Lung (tissue), 12 donors: ENCODE data around the gene NUBP2. TPM values are rescaled to one million over a fixed set of nuclear protein-coding genes. Genes with fewer than 3 reads are reported as not detected.

ENCODE experiments used
- ATAC-seq: fragments of 200-7000 bp; cut with Tn5 transposase; one replicate; pipeline ENCODE4 v1.9.1; 2020; ENCODE audit warnings: moderate number of reproducible peaks; ENCODE audit not compliant: insufficient read depth, low FRiP score
- DNase-seq, 3 donors: peaks; one replicate each; pipeline ENCODE4 v3.0.0-alpha.2; 2013 to 2017
- H3K27ac ChIP-seq, 2 donors: one replicate each; pipeline ENCODE4 v1.5.1; 2013; ENCODE audit warnings: mild to moderate bottlenecking in 2 of 2, moderate library complexity in 2 of 2, control low read depth in 1 of 2, inconsistent platforms in 1 of 2, low read depth in 1 of 2, low read length in 1 of 2
- H3K27me3 ChIP-seq, 3 donors: one replicate each; pipeline ENCODE4 v1.5.1; 2013; ENCODE audit warnings: low read length in 2 of 3; ENCODE audit not compliant: control insufficient read depth in 3 of 3, insufficient read depth in 3 of 3
- H3K36me3 ChIP-seq, 4 donors: one replicate each; pipeline ENCODE4 v1.5.1; 2013; ENCODE audit warnings: low read length in 4 of 4, mild to moderate bottlenecking in 1 of 4, moderate library complexity in 1 of 4; ENCODE audit not compliant: control insufficient read depth in 4 of 4, insufficient read depth in 4 of 4
- H3K4me1 ChIP-seq, 5 donors: one replicate each; pipeline ENCODE4 v1.5.1; 2013; ENCODE audit warnings: low read length in 5 of 5, mild to moderate bottlenecking in 2 of 5, moderate library complexity in 1 of 5; ENCODE audit not compliant: control insufficient read depth in 5 of 5, insufficient read depth in 5 of 5
- H3K4me3 ChIP-seq: one replicate; pipeline ENCODE4 v1.5.1; 2013; ENCODE audit warnings: mild to moderate bottlenecking, control low read depth, moderate library complexity
- H3K9ac ChIP-seq, 2 donors: one replicate each; pipeline ENCODE4 v1.5.1; 2013; ENCODE audit warnings: low read length in 2 of 2, control low read depth in 1 of 2; ENCODE audit not compliant: insufficient read depth in 1 of 2
- H3K9me3 ChIP-seq, 4 donors: one replicate each; pipeline ENCODE4 v1.5.1; 2013; ENCODE audit warnings: low read length in 3 of 4, mild to moderate bottlenecking in 1 of 4, moderate library complexity in 1 of 4; ENCODE audit not compliant: control insufficient read depth in 4 of 4, insufficient read depth in 3 of 4
- CTCF ChIP-seq: IDR thresholded peaks from 2 replicates; pipeline ENCODE4 v1.5.1; 2012; ENCODE audit warnings: mild to moderate bottlenecking; ENCODE audit errors: control extremely low read depth, extremely low read depth
- whole genome bisulfite sequencing, 2 donors: extraction: QIAGEN DNeasy Blood & Tissue Kit; methylation state at CpG; one replicate each; pipeline ENCODE4 v1.1.7; 2013; 5-methylcytosine and 5-hydroxymethylcytosine counted together
- polyA plus RNA-seq, 2 donors: library from polyadenylated mRNA; stranded (reverse); fragments of 200-250 nt; gene quantifications; one replicate each; pipeline ENCODE4 v1.2.1, GENCODE V29; 2013
- total RNA-seq, 2 donors: library from RNA; depleted of rRNA in 1 of 2; stranded (reverse); fragments of >200 nt in 1 of 2; gene quantifications; one replicate each; pipeline ENCODE4 v1.2.1, GENCODE V29; 2014 to 2021
- donor health status: control.
- donor health status: control.
- donor health status: Bipolar disorder and iron deficiency.
- donor health status: healthy.
- donor health status: DM: yes; HTN: yes; CAD: no.

NUBP2 gene
- total and polyA plus RNA-seq, 4 donors = 38.9 to 70.2 (median 65.6) TPM

GRCh38 chr16:1759511-1759910, 23.2 kb upstream of the NUBP2 start:
- DNase-seq (no peak), ATAC-seq (no peak)
- no peak for TF ChIP-seq CTCF
- Histone ChIP-seq H3K27ac (no peak overlapping the region), H3K36me3 (peaks cover 0 to 55% (median 17%) of the 10 kb centered on the region in 4 donors), H3K4me3 (no peak overlapping the region), H3K9me3 (no peaks in the 10 kb centered on the region), H3K27me3 (no peaks in the 10 kb centered on the region), H3K4me1 (no peaks in the 10 kb centered on the region), H3K9ac (no peak overlapping the region)
- 95 to 98% methylated on average over 17 to 21 of the region's 21 CpGs for WGBS, 2 donors

- no peak overlapping the region for H3K4me3 ChIP-seq
- H3K27ac ChIP-seq = no peak overlapping the region
- no peaks in the 10 kb centered on the region for H3K27me3 ChIP-seq
- WGBS, 2 donors = 95% methylated on average over 14 to 15 of the region's 15 CpGs
- H3K36me3 ChIP-seq = peaks cover 0 to 67% (median 23%) of the 10 kb centered on the region in 4 donors
- H3K9me3 ChIP-seq = no peaks in the 10 kb centered on the region
- H3K9ac ChIP-seq = no peak overlapping the region
- ATAC-seq (no peak), DNase-seq (no peak)
- TF ChIP-seq CTCF = no peak
- H3K4me1 ChIP-seq = no peaks in the 10 kb centered on the region
Observed at GRCh38 chr16:1760911-1761310, 21.8 kb upstream of the NUBP2 start.

GRCh38 chr16:1761751-1762150, 21.0 kb upstream of the NUBP2 start:
- no peaks in the 10 kb centered on the region for H3K9me3 ChIP-seq
- TF ChIP-seq CTCF = no peak
- no peak overlapping the region for H3K4me3 ChIP-seq
- H3K27ac ChIP-seq = no peak overlapping the region
- H3K9ac ChIP-seq = no peak overlapping the region
- ATAC-seq = no peak
- H3K27me3 ChIP-seq = no peaks in the 10 kb centered on the region
- 94 to 95% methylated on average over 15 of the region's 15 CpGs for WGBS, 2 donors
- DNase-seq = no peak
- H3K36me3 ChIP-seq = peaks cover 4 to 73% (median 22%) of the 10 kb centered on the region in 4 donors
- no peaks in the 10 kb centered on the region for H3K4me1 ChIP-seq

DNA sequence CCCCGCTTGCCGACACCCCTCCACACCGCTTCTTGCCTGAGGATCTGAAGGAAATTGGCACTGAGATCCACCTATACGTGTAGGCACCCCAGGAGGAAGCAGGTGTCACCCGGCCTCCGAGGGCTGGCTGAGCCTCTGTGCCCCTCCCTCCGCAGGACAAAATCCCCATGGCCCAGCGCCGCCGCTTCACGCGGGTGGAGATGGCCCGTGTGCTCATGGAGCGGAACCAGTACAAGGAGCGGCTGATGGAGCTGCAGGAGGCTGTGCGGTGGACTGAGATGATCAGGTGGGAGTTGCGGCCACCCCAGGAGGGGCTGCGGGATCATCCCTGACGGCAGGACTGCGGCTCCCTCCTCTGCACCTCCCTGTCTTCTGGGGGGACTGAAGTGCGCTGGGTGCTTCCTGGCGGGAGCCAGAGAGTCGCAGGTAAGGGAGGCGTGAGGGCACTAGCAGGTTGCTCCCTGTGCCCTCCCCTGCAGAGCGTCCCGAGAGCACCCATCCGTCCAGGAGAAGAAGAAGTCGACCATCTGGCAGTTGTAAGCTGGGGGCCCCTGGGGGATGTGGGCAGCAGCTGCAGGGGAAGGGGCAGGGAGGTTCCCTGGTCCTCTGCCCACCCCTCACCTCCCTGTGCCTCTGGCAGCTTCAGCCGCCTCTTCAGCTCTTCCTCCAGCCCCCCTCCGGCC, 20.4 kb upstream of the NUBP2 start:
- H3K36me3 ChIP-seq = peaks cover 5 to 79% (median 24%) of the 10 kb centered on the region in 4 donors

More for the DNA sequence above, 20.4 kb upstream of the NUBP2 start:
- no peak overlapping the region for H3K27ac ChIP-seq
- no peak overlapping the region for H3K4me3 ChIP-seq
- no peak overlapping the region for H3K9ac ChIP-seq
- WGBS, 2 donors = 93% methylated on average over 28 to 30 of the region's 30 CpGs
- no peaks in the 10 kb centered on the region for H3K27me3 ChIP-seq
- H3K4me1 ChIP-seq = no peaks in the 10 kb centered on the region
- ATAC-seq = no peak
- no peaks in the 10 kb centered on the region for H3K9me3 ChIP-seq
- DNase-seq = no peak
- no peak for TF ChIP-seq CTCF
